GM12878 (cell line): ENCODE data around the gene CALML5. TPM values are rescaled to one million over a fixed set of nuclear protein-coding genes. Genes with fewer than 3 reads are reported as not detected.

Source experiments
- ATAC-seq: fragments of 200-7000 bp; cut with Tn5 transposase; 3 replicates; pipeline ENCODE4 v1.9.1; 2020; ENCODE audit warnings: mild to moderate bottlenecking, moderate library complexity
- BruUV-seq: library from RNA; stranded (reverse); fragments of 400-500 nt; replicated peaks from 2 replicates; lab custom pipeline; 2021; lab: Mats Ljungman, UMichigan
- CTCF ChIA-PET: fragments of 300-600 bp; sonication (Branson Sonifier 250); formaldehyde crosslinking; extraction: SDS; loops from one replicate; lab custom pipeline; 2021; ENCODE audit warnings: inconsistent platforms; lab: Yijun Ruan, JAX
- POLR2A ChIA-PET: fragments of 350-600 bp; formaldehyde crosslinking; extraction: SDS; loops from one replicate; lab custom pipeline; 2021; ENCODE audit warnings: inconsistent platforms; lab: Charles Lee
- RAD21 ChIA-PET: fragments of 300-600 bp; sonication (Branson Sonifier 250); formaldehyde crosslinking; loops from one replicate; lab custom pipeline; 2023; ENCODE audit warnings: antibody characterized with exemption; ENCODE audit not compliant: unreplicated experiment; lab: Charles Lee
- SMC1A ChIA-PET: fragments of 300-600 bp; sonication (Branson Sonifier 250); formaldehyde crosslinking; loops from one replicate; lab custom pipeline; 2023; ENCODE audit not compliant: unreplicated experiment, uncharacterized antibody; lab: Charles Lee
- DNase-seq: peaks from one replicate; pipeline ENCODE4 v3.0.0-alpha.2; 2011; ENCODE audit warnings: low read depth, low spot score
- FAIRE-seq: peaks from 3 replicates; lab custom pipeline; 2011; peaks lifted over from hg19 to GRCh38; lab: Jason Lieb, UNC
- H2AFZ ChIP-seq: 2 replicates; pipeline ENCODE4 v1.6.0; 2011; ENCODE audit warnings: low read depth, low read length, control low read depth; ENCODE audit not compliant: control insufficient read depth
- H3K27ac ChIP-seq: 2 replicates; pipeline ENCODE4 v1.5.1; 2011; ENCODE audit warnings: control low read depth; ENCODE audit not compliant: control insufficient read depth, insufficient read depth
- H3K27me3 ChIP-seq, 2 experiments: replicated peaks in 1 of 2; 2 replicates each; pipeline versions ENCODE4 v1.6.0 to v1.6.1; 2011; ENCODE audit warnings: low read length in 1 of 2; ENCODE audit not compliant: control insufficient read depth in 2 of 2, insufficient read depth in 2 of 2
- H3K36me3 ChIP-seq, 2 experiments: 2 replicates each; pipeline ENCODE4 v1.5.1; 2011; ENCODE audit warnings: low read length in 1 of 2; ENCODE audit not compliant: control insufficient read depth in 2 of 2, insufficient read depth in 2 of 2
- H3K4me1 ChIP-seq: 2 replicates; pipeline ENCODE4 v1.6.1; 2011; ENCODE audit warnings: mild to moderate bottlenecking, low read length, moderate library complexity, mixed read lengths; ENCODE audit not compliant: control insufficient read depth, insufficient read depth
- H3K4me2 ChIP-seq: 2 replicates; pipeline ENCODE4 v1.6.0; 2011; ENCODE audit warnings: control low read depth; ENCODE audit not compliant: control insufficient read depth, insufficient read depth
- H3K4me3 ChIP-seq: fragments of 200-600 bp; sonication (generic); 2 replicates; pipeline ENCODE4 v1.5.1; 2016
- H3K79me2 ChIP-seq: 2 replicates; pipeline ENCODE4 v1.6.0; 2011; ENCODE audit warnings: low read length; ENCODE audit not compliant: control insufficient read depth, insufficient read depth
- H3K9ac ChIP-seq: 2 replicates; pipeline ENCODE4 v1.8.0; 2011; ENCODE audit warnings: low read length, control low read depth, mixed read lengths; ENCODE audit not compliant: control insufficient read depth, insufficient read depth
- H3K9me3 ChIP-seq: replicated peaks from 3 replicates; pipeline ENCODE4 v1.5.1; 2011; ENCODE audit warnings: mild to moderate bottlenecking, low read length; ENCODE audit not compliant: control insufficient read depth, insufficient read depth
- H4K20me1 ChIP-seq: 2 replicates; pipeline ENCODE4 v1.6.0; 2011; ENCODE audit not compliant: control insufficient read depth, insufficient read depth
- ASH2L ChIP-seq: fragments of 300-600, 200-600 bp; sonication (generic); IDR thresholded peaks from 2 replicates; pipeline ENCODE4 v1.6.1; 2017; ENCODE audit warnings: low read depth, mild to moderate bottlenecking, borderline replicate concordance
- BCL11A ChIP-seq: IDR thresholded peaks from 2 replicates; pipeline ENCODE4 v1.6.1; 2011; ENCODE audit warnings: low read depth, low read length
- CTCF ChIP-seq, 3 experiments: IDR thresholded peaks in 2 of 3; conservative IDR thresholded peaks in 1 of 3; 2 replicates each; pipeline ENCODE4 v1.5.1; 2011; ENCODE audit warnings: low read depth in 3 of 3, low read length in 3 of 3, mild to moderate bottlenecking in 3 of 3, control low read depth in 2 of 3, moderate library complexity in 2 of 3, inconsistent platforms in 1 of 3, mixed read lengths in 1 of 3; ENCODE audit not compliant: control insufficient read depth in 2 of 3, insufficient read depth in 1 of 3; ENCODE audit errors: extremely low read depth in 1 of 3
- E2F4 ChIP-seq: IDR thresholded peaks from 2 replicates; pipeline ENCODE4 v1.6.1; 2012; ENCODE audit warnings: low read depth, low read length, improper control_type of control experiment
- EP300 ChIP-seq, 2 experiments: fragments of 150-350 bp in 1 of 2; IDR thresholded peaks; 2 replicates each; pipeline ENCODE4 v1.6.1; 2011 to 2012; ENCODE audit warnings: low read depth in 2 of 2, low read length in 2 of 2, borderline replicate concordance in 1 of 2, improper control_type of control experiment in 1 of 2, inconsistent platforms in 1 of 2; ENCODE audit not compliant: control insufficient read depth in 1 of 2
- GABPA ChIP-seq: IDR thresholded peaks from 2 replicates; pipeline ENCODE4 v1.6.1; 2014; ENCODE audit warnings: antibody characterized with exemption, low read depth, mild to moderate bottlenecking, inconsistent platforms
- HDAC2 ChIP-seq: fragments of 200-600 bp; sonication (generic); IDR thresholded peaks from 2 replicates; pipeline ENCODE4 v1.6.1; 2017
- HDGF ChIP-seq: fragments of 450-650 bp; IDR thresholded peaks from 2 replicates; pipeline ENCODE4 v1.6.1; 2016; ENCODE audit warnings: antibody characterized with exemption
- KLF5 ChIP-seq: fragments of 450-650 bp; IDR thresholded peaks from 2 replicates; pipeline ENCODE4 v1.6.1; 2014; ENCODE audit warnings: mild to moderate bottlenecking; ENCODE audit not compliant: partially characterized antibody
- MTA3 ChIP-seq: IDR thresholded peaks from 2 replicates; pipeline ENCODE4 v1.6.1; 2012; ENCODE audit warnings: low read length, inconsistent platforms, borderline replicate concordance
- NFYA ChIP-seq: IDR thresholded peaks from 2 replicates; pipeline ENCODE4 v1.6.1; 2011; ENCODE audit warnings: low read depth, mild to moderate bottlenecking, low read length, improper control_type of control experiment, borderline replicate concordance
- NFYB ChIP-seq: IDR thresholded peaks from 2 replicates; pipeline ENCODE4 v1.6.1; 2011; ENCODE audit warnings: low read depth, mild to moderate bottlenecking, low read length, improper control_type of control experiment, moderate library complexity; ENCODE audit not compliant: insufficient read depth
- NR2C2 ChIP-seq: IDR thresholded peaks from 2 replicates; pipeline ENCODE4 v1.6.1; 2011; ENCODE audit warnings: borderline replicate concordance, low read depth; ENCODE audit not compliant: control insufficient read depth, insufficient read length
- RELA ChIP-seq: fragments of 450-650 bp; IDR thresholded peaks from 2 replicates; pipeline ENCODE4 v1.8.0; 2014; ENCODE audit warnings: borderline replicate concordance; ENCODE audit not compliant: partially characterized antibody
- TCF7 ChIP-seq: IDR thresholded peaks from 2 replicates; pipeline ENCODE4 v1.6.1; 2014; ENCODE audit warnings: antibody characterized with exemption, borderline replicate concordance
- WGBS: methylation state at CpG from one replicate; pipeline ENCODE4 v1.1.6; 2016; ENCODE audit warnings: low lambda C conversion rate; ENCODE audit not compliant: insufficient replicate concordance, insufficient coverage; ENCODE audit errors: missing lambda C conversion rate; 5-methylcytosine and 5-hydroxymethylcytosine counted together
- in situ Hi-C: fragments of 300-500 bp; cut with MboI; formaldehyde crosslinking; loops from 9 replicates; pipeline ENCODE4 v1.14.3; 2018; ENCODE audit warnings: mixed read lengths
- intact Hi-C: fragments of 100-400 bp; cut with micrococcal nuclease; formaldehyde crosslinking; loops from one replicate; pipeline ENCODE4 v1.14.2; 2022; ENCODE audit not compliant: unreplicated experiment
- polyA plus RNA-seq, 11 experiments: library from polyadenylated mRNA; depleted of rRNA in 4 of 11; unstranded in 6 of 11; stranded (reverse) in 5 of 11; fragments of >200 nt; fragmentation: Nextera tagmentation in 4 of 11; fragmentation: Illumina TruSeq in 1 of 11; extraction: Ambion mirVana in 4 of 11; extraction: Trizol in 1 of 11; gene quantifications; 1 replicate in 1 of 11; 2 replicates in 10 of 11; pipeline versions ENCODE4 v1.2.1 to v1.2.3, GENCODE V29; 2011 to 2016; ENCODE audit warnings: inconsistent platforms in 2 of 11, missing spikeins in 2 of 11, low read depth in 1 of 11
- total RNA-seq, 4 experiments: library from RNA; depleted of rRNA in 3 of 4; stranded (reverse); fragments of >200 nt in 3 of 4; fragmentation: Illumina TruSeq in 1 of 4; extraction: Trizol in 1 of 4; gene quantifications; 2 replicates each; pipeline versions ENCODE4 v1.2.1 to v1.2.3, GENCODE V29; 2013 to 2021

The CALML5 gene
- total and polyA plus RNA-seq, 10 of the 15 experiments (the other 5 are each of a cell fraction or from before 2014, with no cell fraction given) = not detected

- SMC1A ChIA-PET = interaction anchor here (2.0 kb wide), 1 partner anchor 121 kb away, joined by 7 read pairs; no protein-coding TSS in a partner anchor
- intact Hi-C loops (no loop called here), in situ Hi-C loops (no loop called here)
- Histone ChIP-seq H3K36me3 (no peaks in the 10 kb centered on the region), H3K9me3 (no peaks in the 10 kb centered on the region), H4K20me1 (no peaks in the 10 kb centered on the region), H3K27me3 (peaks cover 0 to 5% of the 10 kb centered on the region in 2 experiments; a peak in 3 of 4 replicates), H3K4me1 (no peaks in the 10 kb centered on the region), H3K9ac (no peak overlapping the region), H3K4me2 (no peak overlapping the region), H3K4me3 (no peak overlapping the region), H3K27ac (no peak overlapping the region), H3K79me2 (no peaks in the 10 kb centered on the region), H2AFZ (no peak overlapping the region)
- FAIRE-seq (no peak), ATAC-seq (no peak), DNase-seq (no peak)
- POLR2A ChIA-PET = no interaction called here
- CTCF ChIA-PET = interaction anchor here (1.2 to 1.7 kb wide), 3 partner anchors 17 to 127 kb away, joined by 4 read pairs; no protein-coding TSS in a partner anchor
- WGBS = 11% methylated on average over 12 of the region's 12 CpGs
- TF ChIP-seq KLF5 (no peak), HDAC2 (no peak), HDGF (no peak), TCF7 (no peak), NFYB (no peak)
- no TSS peak for BruUV-seq
- RAD21 ChIA-PET = no interaction called here
These were observed 2.7 kb upstream of the CALML5 start for GRCh38 chr10:5502061-5502521.

DNA sequence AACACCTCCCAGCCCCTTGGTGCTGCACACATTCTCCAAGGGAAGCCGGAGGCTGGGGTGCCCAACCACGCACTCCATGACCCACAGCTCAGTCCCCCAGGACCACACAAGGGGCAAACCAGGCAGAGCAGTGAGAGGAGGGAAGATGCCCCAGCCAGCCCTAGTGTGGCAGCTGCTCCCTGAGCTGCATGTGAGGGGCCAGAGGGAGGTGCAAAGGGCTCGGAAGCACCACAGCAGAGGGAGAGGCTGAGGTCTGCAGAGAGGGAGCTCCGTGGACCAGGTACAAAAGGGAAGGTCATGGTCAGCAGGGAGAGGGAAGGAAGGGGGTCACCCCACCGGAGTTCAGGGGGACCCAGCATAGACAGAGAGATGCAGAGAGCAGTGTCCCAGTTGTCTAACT lies 1.5 kb upstream of the CALML5 start:
- no peaks in the 10 kb centered on the region for H3K36me3 ChIP-seq
- no peak overlapping the region for H3K4me3 ChIP-seq
- RAD21 ChIA-PET = interaction anchor here (1.9 kb wide), 1 partner anchor 122 kb away, joined by 8 read pairs; no protein-coding TSS in a partner anchor
- in situ Hi-C loops = no loop called here
- H2AFZ ChIP-seq = no peak overlapping the region
- intact Hi-C loops = no loop called here
- DNase-seq = no peak
- no peak overlapping the region for H3K9ac ChIP-seq
- no peak for ATAC-seq
- H3K4me1 ChIP-seq = no peaks in the 10 kb centered on the region
- peaks cover 0 to 2% of the 10 kb centered on the region in 2 experiments; a peak in 3 of 4 replicates for H3K27me3 ChIP-seq
- CTCF ChIA-PET = interaction anchor here (1.2 to 1.7 kb wide), 3 partner anchors 18 to 128 kb away, joined by 4 read pairs; no protein-coding TSS in a partner anchor
- H3K27ac ChIP-seq = no peak overlapping the region
- no peak for FAIRE-seq
- H3K79me2 ChIP-seq = no peaks in the 10 kb centered on the region
- no peaks in the 10 kb centered on the region for H4K20me1 ChIP-seq
- 1% methylated on average over 5 of the region's 5 CpGs for WGBS
- SMC1A ChIA-PET = interaction anchor here (0.8 to 2.0 kb wide), 2 partner anchors 59 to 122 kb away, joined by 3 to 7 read pairs; no protein-coding TSS in a partner anchor
- no peaks in the 10 kb centered on the region for H3K9me3 ChIP-seq
- no TSS peak for BruUV-seq
- no peak overlapping the region for H3K4me2 ChIP-seq
- POLR2A ChIA-PET = no interaction called here
- TF ChIP-seq EP300 (IDR thresholded peaks at IDR 0.05; ENCODE audit: borderline replicate concordance in 1 of 2, control insufficient read depth in 1 of 2, low read depth in 2 of 2, low read length in 2 of 2) (no peak), ASH2L (no peak), MTA3 (no peak), RELA (no peak), BCL11A (no peak), E2F4 (no peak), NFYA (no peak), CTCF (IDR thresholded peaks at IDR 0.05 in 2 of 3, conservative IDR thresholded peaks at IDR 0.05 in 1 of 3; ENCODE audit: control insufficient read depth in 2 of 3, extremely low read depth in 1 of 3, insufficient read depth in 1 of 3, low read depth in 3 of 3, low read length in 3 of 3) (no peak), GABPA (no peak), NR2C2 (no peak)
